HAP-1 (cell line): Measurements from ENCODE around the gene RFC2.
"Not testable (repeated sequence)": the region's sequence is repeated elsewhere in the genome, so short reads cannot be mapped to it uniquely, and the experiment has no call there.

ENCODE experiments used
- DNase-seq, 2 experiments: peaks; one replicate each; pipeline ENCODE4 v3.0.0-alpha.2; 2016 to 2020; ENCODE audit warnings: low spot score in 2 of 2
- H3K27me3 ChIP-seq: fragments of 250-450 bp; sonication (Bioruptor Pico); 2 replicates; pipeline ENCODE4 v1.5.1; 2020; ENCODE audit warnings: low read depth, mild to moderate bottlenecking, moderate library complexity
- H3K36me3 ChIP-seq: fragments of 250-450 bp; sonication (Bioruptor Pico); replicated peaks from 2 replicates; pipeline ENCODE4 v1.5.1; 2020; ENCODE audit warnings: mild to moderate bottlenecking
- H3K4me1 ChIP-seq: fragments of 250-450 bp; sonication (Bioruptor Pico); 2 replicates; pipeline ENCODE4 v1.5.1; 2020; ENCODE audit warnings: mild to moderate bottlenecking
- H3K4me3 ChIP-seq: fragments of 250-450 bp; sonication (Bioruptor Pico); 2 replicates; pipeline ENCODE4 v1.5.1; 2020; ENCODE audit warnings: mild to moderate bottlenecking, moderate library complexity
- H3K9me3 ChIP-seq: fragments of 250-450 bp; sonication (Bioruptor Pico); 2 replicates; pipeline ENCODE4 v1.5.1; 2020; ENCODE audit warnings: mild to moderate bottlenecking, moderate library complexity
- in situ Hi-C: fragments of 300-500 bp; cut with MboI; formaldehyde crosslinking; loops from 3 replicates; pipeline ENCODE4 v1.14.3; 2020; ENCODE audit warnings: low sequenced_read_pairs, inconsistent platforms, mixed read lengths

Gene RFC2

GRCh38 chr7:74249058-74249457, 5.1 kb downstream of the RFC2 start:
- DNase-seq, H3K4me3 ChIP-seq, H3K9me3 ChIP-seq, H3K27me3 ChIP-seq, H3K4me1 ChIP-seq, in situ Hi-C loops: not testable (repeated sequence)
- H3K36me3 ChIP-seq = peaks cover 78% of the 10 kb centered on the region

DNA sequence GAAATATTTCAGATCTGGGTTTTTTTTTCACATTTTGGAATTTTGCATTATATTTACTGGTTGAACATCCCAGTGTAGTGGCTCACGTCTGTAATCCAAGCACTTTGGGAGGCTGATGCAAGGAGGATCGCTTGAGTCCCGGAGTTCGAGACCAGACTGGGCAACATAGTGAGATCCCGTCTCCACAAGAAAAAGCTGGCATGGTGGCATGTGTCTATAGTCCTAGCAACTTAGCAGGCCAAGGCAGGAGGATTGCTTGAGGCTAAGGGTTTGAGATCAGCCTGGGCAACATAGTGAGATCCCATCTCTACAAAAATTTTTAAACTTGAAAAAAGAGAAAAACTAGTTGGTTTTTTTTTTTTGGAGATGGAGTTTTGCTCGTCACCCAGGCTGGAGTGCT, 6.0 kb downstream of the RFC2 start:
- Histone ChIP-seq H3K4me3 (no peak overlapping the region), H3K27me3 (no peaks in the 10 kb centered on the region), H3K9me3 (no peaks in the 10 kb centered on the region), H3K4me1 (peaks cover 5% of the 10 kb centered on the region), H3K36me3 (peaks cover 85% of the 10 kb centered on the region)
- in situ Hi-C loops = no loop called here
- no peak for DNase-seq

DNA sequence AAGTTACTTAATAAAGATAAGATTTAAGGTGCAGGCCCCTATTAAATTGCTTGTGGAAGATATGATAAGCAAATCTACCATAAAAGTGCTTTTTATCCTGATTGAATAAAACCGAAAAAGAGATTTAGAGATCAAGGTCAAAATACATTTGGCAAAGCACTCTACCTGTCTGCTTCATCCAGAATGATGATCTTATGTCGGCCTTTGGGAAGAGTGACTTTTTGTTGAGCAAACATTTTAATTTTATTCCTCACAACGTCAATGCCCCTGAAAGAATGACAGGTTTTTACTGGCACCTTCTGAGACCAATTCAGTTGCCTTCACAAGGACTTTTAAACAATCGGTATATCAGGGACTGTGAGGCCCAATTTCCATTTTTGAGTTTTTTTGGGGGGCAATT, 7.7 kb downstream of the RFC2 start:
- DNase-seq = no peak
- in situ Hi-C loops = no loop called here
- Histone ChIP-seq H3K4me1 (no peaks in the 10 kb centered on the region), H3K36me3 (peaks cover 92% of the 10 kb centered on the region), H3K9me3 (no peaks in the 10 kb centered on the region), H3K27me3 (no peaks in the 10 kb centered on the region), H3K4me3 (no peak overlapping the region)

DNA sequence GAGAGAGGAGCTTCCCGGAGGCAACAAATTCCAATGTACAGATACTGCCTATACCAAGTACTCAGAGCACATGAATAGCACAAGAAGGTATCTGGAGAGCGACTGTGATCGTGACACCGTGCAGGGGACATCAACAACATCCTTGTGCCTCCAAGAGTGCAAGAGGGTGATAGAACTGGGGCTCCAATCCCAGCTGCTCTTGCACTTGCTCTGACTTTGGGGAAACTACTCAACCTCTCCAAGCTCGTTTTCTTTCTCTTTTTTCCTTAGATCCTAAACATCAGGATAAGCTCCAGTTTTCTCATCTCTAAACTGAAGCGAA, 12.1 kb downstream of the RFC2 start:
- Histone ChIP-seq H3K4me3 (no peak overlapping the region), H3K36me3 (peaks cover 91% of the 10 kb centered on the region), H3K9me3 (no peaks in the 10 kb centered on the region), H3K27me3 (no peaks in the 10 kb centered on the region), H3K4me1 (no peaks in the 10 kb centered on the region)
- DNase-seq = no peak
- in situ Hi-C loops = no loop called here

- Histone ChIP-seq H3K4me1 (no peaks in the 10 kb centered on the region), H3K36me3 (peaks cover 93% of the 10 kb centered on the region), H3K27me3 (no peaks in the 10 kb centered on the region), H3K4me3 (no peak overlapping the region), H3K9me3 (no peaks in the 10 kb centered on the region)
- no peak for DNase-seq
- in situ Hi-C loops = no loop called here
Observed at GRCh38 chr7:74240482-74240881, 13.7 kb downstream of the RFC2 start.

DNA sequence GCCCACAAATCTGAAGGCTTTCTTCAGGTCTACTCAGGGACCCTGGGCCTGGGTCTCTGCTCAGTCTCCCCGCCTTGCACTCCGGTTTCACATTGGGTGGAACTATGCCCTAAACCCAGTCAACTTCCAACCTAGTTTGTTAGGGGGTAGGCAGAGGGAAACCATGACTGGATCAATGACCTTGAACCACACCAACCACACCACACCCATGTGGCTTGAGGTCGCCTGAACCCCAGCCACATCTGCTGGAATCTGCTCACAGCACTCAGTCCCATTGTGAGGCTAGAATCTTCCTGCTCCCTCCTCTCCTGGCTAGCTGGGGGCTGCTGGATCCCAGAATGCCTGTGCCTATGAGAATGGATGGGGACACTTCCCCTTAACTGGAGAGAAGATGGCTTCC, 17.9 kb downstream of the RFC2 start:
- H3K4me3 ChIP-seq = no peak overlapping the region
- in situ Hi-C loops = no loop called here
- H3K36me3 ChIP-seq = peaks cover 95% of the 10 kb centered on the region
- H3K27me3 ChIP-seq = no peaks in the 10 kb centered on the region
- no peak for DNase-seq
- no peaks in the 10 kb centered on the region for H3K4me1 ChIP-seq
- no peaks in the 10 kb centered on the region for H3K9me3 ChIP-seq

- H3K9me3 ChIP-seq = no peaks in the 10 kb centered on the region
- DNase-seq = no peak
- no peak overlapping the region for H3K4me3 ChIP-seq
- in situ Hi-C loops = no loop called here
- H3K27me3 ChIP-seq = no peaks in the 10 kb centered on the region
- peaks cover 95% of the 10 kb centered on the region for H3K36me3 ChIP-seq
- H3K4me1 ChIP-seq = no peaks in the 10 kb centered on the region
Observed at GRCh38 chr7:74235518-74236268, 18.5 kb downstream of the RFC2 start.

GRCh38 chr7:74233655-74234285, 20.4 kb downstream of the RFC2 start:
- no peak for DNase-seq
- no peak overlapping the region for H3K4me3 ChIP-seq
- no peaks in the 10 kb centered on the region for H3K27me3 ChIP-seq
- no peaks in the 10 kb centered on the region for H3K9me3 ChIP-seq
- in situ Hi-C loops = no loop called here
- no peaks in the 10 kb centered on the region for H3K4me1 ChIP-seq
- peaks cover 96% of the 10 kb centered on the region for H3K36me3 ChIP-seq

DNA sequence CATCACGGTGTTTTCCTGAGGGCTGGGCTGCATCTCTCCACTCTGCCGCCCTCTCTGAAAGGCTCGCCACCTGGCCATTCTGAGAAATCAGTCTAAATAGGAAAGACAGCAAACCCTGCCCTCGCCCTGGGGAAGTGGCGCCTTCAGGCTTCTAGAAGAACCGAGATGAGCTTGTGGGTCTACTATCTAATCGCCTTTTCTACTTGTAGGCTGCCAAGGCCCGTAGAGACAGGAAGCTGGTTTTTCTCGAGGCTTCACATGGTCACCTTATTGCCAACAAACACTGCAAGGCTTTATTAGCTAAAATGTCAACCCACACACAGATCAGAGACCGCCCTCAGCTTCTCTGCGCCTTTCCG, 23.0 kb downstream of the RFC2 start:
- peaks cover 83% of the 10 kb centered on the region for H3K36me3 ChIP-seq
- in situ Hi-C loops = no loop called here
- no peak overlapping the region for H3K4me3 ChIP-seq

DNA sequence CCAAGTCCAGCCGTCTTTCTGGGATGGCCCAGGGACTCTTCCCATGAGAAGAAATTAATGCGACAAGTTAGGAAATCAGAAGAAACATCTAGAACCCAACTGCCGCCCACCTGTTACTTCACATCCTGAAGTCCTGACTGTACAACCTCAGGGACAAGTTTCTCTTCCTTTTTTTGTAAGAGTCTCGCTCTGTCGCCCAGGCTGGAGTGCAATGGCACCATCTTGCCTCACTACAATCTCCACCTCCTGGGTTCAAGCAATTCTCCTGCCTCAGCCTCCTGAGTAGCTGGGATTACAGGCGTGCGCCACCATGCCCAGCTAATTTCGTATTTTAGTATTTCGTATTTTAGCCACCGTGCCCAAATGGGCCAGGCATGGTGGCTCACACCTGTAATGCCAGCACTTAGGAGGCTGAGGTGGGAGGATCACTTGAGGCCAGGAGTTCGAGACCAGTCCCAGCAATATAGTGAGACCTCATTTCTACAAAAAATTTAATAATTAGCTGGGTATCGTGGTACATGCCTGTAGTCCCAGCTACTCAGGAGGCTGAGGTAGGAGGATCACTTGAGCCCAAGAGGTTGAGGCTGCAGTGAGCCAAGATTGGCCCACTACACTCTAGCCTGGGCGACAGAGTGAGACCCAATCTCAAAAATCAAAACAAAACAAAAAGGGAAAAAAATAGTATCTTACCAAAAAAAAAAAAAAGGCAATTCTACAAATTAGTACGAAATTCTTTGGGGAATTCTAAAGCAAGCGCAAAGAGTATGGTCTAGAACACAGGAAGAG, 23.6 kb downstream of the RFC2 start:
- H3K36me3 ChIP-seq = peaks cover 81% of the 10 kb centered on the region
- no peak for DNase-seq
- H3K9me3 ChIP-seq = no peaks in the 10 kb centered on the region
- H3K27me3 ChIP-seq = no peaks in the 10 kb centered on the region
- no peaks in the 10 kb centered on the region for H3K4me1 ChIP-seq
- in situ Hi-C loops = no loop called here
- H3K4me3 ChIP-seq = no peak overlapping the region

More for the DNA sequence above, 23.0 kb downstream of the RFC2 start:
- Histone ChIP-seq H3K4me1 (no peaks in the 10 kb centered on the region), H3K27me3 (no peaks in the 10 kb centered on the region), H3K9me3 (no peaks in the 10 kb centered on the region)
- no peak for DNase-seq

DNA sequence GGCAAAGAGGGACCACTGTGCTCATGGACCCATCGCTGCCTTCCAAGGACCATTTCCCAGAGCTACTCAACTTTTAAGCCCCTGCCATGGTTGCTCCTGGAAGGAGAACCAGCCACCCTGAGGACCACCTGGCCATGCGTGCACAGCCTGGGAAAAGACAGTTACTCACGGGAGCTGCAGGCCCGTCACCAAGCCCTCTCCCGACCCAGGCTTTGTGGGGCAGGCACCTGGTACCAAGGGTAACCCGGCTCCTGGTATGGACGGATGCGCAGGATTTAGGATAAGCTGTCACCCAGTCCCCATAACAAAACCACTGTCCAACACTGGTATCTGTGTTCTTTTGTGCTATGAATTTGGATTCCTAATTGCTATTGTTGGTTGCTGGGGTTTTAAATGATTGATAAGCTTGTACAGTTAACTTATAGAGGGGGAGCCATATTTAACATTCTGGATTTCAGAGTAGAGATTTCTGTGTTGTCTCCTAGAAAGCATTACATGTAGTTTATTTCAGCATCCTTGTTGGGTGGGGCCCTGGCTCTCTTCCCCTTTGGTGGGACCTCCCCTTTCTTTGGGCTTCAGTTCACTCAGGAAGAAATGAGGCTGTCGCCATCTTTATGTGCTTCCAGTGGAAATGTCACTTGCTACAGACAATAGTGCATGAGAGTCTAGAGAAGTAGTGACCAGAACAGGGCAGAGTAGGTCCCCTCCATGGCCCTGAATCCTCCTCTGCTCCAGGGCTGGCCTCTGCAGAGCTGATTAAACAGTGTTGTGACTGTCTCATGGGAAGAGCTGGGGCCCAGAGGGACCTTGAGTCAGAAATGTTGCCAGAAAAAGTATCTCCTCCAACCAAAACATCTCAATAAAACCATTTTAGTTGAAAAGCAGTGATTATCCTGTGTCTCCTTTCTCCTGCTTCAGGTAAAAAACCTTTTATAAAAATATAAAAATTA, 25.0 kb downstream of the RFC2 start:
- Histone ChIP-seq H3K4me3 (no peak overlapping the region), H3K4me1 (no peaks in the 10 kb centered on the region), H3K9me3 (no peaks in the 10 kb centered on the region), H3K36me3 (peaks cover 67% of the 10 kb centered on the region), H3K27me3 (no peaks in the 10 kb centered on the region)
- in situ Hi-C loops = no loop called here
- DNase-seq = no peak

GRCh38 chr7:74226633-74227032, 27.6 kb downstream of the RFC2 start:
- no peak for DNase-seq
- in situ Hi-C loops = no loop called here
- Histone ChIP-seq H3K4me1 (no peaks in the 10 kb centered on the region), H3K9me3 (no peaks in the 10 kb centered on the region), H3K27me3 (no peaks in the 10 kb centered on the region), H3K4me3 (no peak overlapping the region), H3K36me3 (peaks cover 42% of the 10 kb centered on the region)

GRCh38 chr7:74225400-74225799, 28.8 kb downstream of the RFC2 start:
- Histone ChIP-seq H3K36me3 (peaks cover 30% of the 10 kb centered on the region), H3K9me3 (no peaks in the 10 kb centered on the region), H3K4me3 (no peak overlapping the region), H3K4me1 (no peaks in the 10 kb centered on the region), H3K27me3 (no peaks in the 10 kb centered on the region)
- in situ Hi-C loops = no loop called here
- no peak for DNase-seq
